Measurements from ENCODE around the gene FAM107B.
A peak's percentile ranks its signal among the peaks of the same experiment; 100 is the strongest.

Gene FAM107B

DNA sequence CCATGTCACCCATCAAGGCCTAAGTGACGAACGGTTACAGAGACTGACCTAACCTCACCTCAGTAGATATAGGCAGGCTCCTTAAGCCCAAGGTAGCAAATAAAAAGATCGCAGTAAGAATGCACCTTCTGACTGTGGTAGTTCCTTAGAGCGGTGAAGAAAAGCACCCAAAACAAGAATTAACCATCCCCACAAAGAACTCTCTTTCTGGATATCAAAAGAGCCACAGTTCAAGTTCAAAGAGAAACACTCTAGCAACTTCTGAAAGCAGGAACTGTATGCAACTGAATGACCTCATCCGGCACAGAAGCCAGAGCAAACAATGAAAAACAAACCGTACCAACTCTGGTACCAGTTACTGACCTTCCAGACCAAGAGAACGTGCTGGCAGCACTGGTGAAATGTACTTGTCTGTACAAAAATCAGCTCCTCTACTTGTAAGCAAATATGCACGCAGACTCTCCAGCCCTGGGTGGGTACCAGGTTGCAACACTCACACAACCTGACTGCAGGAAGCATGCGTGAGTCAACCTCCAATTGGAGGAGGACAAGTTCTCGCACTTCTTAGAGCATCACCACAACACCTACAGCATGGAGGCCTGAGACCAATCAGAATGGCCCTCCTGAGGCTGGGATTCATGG lies 202.7 kb downstream of the FAM107B start:
- DNase-seq, result peak; percentile 86

- peak; percentile 56 for DNase-seq
Measured at GRCh38 chr10:14570800-14571199, 203.9 kb downstream of the FAM107B start.

- DNase-seq, result peak; percentile 82
Measured at GRCh38 chr10:14569274-14570060, 205.2 kb downstream of the FAM107B start.

DNA sequence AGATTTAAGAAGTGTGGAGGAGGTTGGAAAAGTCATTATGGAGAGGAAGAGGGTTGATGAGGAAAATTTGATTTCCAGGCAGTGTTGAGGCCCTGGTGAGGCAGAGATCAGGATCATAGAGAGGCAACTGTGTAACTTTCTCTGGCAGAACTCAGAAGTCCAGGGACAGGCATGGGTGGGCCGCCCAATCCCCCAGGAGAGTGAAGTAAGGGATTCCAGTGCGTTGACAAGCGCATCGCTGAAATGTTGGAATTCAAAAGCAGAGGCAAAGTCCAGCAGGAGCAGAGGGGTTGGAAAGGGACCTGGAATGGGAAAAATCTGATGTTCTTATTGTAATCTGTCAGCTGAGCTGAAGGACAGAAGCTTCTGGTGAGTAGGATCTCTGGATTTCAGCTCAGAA lies 207.3 kb downstream of the FAM107B start:
- no peak for DNase-seq

GRCh38 chr10:14566498-14566897 lies 208.2 kb downstream of the FAM107B start:
- no peak for DNase-seq

DNA sequence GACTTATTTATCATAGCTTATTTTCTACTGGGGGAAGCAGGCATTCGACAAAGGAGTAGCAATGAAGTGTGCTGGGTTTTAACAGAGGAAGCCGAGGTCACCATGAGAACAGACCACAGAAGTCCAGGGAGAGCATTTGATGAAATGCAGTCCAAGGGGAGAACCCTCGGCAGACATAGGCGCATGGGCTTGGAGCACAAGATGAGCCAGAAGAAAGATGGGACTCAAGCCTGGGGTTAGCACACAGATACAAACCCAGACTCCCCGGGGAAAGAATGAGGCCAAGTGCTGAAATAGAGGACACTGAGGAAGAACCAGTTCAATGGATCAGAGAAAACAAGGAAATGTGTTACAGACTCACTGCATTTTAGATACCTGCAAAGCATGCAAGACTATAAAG lies 209.5 kb downstream of the FAM107B start:
- DNase-seq, result no peak

GRCh38 chr10:14564268-14564744 lies 210.4 kb downstream of the FAM107B start:
- DNase-seq, result peak; percentile 82

DNA sequence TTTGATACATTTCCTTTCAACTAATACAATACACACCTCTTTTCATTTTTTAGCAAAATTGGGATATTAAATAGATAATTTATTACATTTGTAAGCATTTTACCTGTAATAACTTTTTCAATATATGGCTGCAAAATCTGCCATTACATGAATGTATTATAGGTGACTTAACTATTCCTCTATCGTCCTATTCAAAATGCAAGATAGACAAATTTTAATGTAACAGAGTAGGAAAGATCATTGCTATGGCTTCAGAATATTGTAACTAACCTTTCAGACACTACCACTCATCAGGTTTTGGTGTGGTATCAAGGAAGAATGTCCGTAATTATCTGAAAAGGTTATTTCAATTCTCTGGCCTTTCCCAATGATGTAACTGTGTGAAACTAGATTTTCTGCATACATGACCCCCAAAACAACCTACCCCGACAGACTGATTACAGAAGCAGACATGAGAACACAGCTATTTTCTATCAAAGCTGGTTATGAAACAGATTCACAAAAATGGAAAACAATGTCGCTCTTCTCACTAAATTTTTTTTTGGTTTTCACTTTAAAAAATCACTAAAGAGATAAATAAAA lies 211.2 kb downstream of the FAM107B start:
- DNase-seq, result no peak

DNA sequence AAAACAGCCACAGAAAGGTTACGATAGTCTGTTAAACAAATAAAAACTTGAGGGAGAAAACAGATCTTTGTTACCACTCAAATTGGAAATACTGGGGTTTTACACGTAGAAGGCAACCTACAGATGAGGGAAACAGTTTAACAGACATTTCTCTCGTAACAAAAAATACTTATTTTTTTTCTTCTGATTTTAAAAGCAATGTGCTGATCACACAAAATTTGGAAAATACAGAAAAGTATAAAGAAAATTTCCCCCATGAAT lies 211.7 kb downstream of the FAM107B start:
- DNase-seq, result no peak

DNA sequence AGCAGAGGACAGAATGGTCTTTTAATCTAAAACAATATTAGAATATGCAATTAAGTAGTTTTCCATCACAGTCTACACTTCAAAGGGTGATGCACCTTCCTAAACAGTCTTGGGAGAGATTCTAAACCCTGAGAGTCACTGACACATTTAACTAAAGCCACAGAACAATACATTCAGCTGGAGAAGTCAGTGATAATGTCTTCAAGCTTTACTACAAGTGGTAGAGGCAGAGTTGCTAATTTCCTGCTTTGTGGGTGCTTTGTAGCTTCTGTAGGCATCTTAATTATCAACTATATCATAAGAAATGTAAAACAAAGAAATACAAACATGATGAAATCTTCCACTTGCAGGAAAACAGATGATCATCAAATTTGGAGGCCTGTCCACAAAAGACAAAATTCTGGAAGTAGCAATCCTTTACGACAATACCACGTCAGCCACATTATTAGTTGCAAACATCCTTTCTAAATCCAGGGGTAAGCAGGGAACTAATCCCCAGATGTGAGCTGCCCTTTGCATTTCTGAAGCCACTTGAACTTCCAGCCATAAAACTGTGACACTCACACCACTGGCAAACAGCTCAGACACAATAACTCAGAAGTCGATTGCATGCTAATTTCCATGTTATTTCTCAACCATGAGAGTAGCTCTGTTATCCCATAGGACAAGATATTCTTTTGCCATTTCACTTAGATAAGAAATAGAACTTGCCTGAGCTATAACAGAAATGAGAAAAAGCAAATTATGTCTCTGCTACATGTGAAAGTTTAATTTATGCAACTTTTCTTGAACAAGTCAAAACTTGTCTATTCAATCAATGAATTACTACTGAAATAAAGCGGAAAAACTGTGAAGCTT lies 212.2 kb downstream of the FAM107B start:
- DNase-seq, result no peak

DNA sequence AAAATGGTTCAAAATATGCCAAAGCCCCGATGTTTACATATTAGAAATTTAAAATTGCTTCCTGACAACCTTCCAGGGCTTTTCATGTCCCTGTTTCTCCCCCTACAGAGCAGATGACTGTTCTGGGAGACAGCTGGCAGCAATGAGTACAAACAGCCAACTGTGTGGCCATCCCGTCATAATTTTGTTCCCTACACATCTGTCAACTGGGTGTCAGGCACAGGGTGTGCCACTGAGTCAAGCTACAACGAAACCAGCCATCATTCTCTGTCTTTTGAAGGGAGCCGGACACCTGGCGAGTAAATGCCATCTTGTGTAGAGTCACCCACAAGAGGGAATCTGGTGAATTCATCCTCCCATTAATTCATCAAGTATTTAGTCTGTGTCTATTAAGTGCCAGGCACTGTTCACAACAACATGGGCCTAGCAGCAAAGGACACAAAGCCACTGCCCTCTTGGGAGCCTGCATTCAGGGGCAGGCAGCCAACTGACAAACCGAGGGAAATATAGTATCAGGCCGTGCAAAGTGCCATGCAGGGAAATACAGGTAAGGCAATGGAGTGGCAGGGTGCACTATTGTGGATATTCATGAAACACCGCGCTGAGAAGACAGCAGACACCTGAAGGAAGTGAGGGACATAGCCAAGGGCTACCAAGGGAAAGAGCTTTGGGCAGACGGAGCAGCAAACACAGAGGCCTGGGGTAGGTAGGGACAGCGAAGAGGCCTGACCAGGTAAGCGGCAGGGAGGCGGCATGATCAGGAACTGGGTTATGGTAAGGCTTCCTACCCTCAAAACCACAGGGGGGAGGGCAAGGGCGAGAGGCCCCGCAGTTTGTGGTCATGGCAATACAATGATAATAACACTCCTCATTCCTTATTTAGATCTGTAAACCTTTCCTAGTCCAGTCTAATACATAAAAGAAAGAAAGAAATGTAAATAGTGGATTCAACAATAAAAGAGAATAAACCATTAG lies 213.6 kb downstream of the FAM107B start:
- peak; percentile 76 for DNase-seq

DNA sequence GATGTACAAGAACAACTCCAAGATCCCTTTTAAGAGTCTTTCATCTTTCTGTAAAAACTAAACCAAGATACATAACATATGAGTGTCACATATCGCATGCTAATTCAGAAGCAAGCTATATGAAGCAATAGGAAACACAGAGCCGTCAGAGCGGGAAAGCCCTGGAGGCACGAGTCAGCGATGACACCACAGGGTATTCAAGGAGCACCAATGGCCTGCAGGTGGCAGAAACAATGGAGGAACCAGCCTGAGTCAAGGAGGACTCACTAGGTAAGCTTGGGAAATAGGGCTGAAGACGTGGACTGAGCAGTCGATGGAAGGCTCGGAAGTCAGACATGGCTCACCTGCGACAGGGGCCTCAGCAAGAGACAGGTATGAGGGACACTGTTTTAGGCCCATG lies 214.4 kb downstream of the FAM107B start:
- DNase-seq, result peak; percentile 78

DNA sequence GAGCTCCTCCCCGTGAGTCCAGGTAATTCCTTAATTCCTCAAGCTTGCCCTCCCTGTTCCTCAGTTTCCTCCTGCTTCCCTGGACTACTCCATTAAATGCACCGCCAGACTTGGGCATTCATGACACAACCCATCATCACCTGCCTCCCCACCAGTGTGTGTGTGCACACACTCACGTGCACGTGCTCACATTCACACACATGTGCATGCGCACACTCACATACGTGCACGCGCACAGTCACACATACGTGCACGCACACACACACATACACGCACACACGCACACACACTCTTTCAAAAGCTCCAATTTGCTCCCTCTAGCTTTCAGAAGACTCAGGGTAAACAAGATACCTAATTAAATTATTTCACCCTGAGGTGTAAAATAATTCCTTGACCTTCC lies 216.7 kb downstream of the FAM107B start:
- no peak for DNase-seq

DNA sequence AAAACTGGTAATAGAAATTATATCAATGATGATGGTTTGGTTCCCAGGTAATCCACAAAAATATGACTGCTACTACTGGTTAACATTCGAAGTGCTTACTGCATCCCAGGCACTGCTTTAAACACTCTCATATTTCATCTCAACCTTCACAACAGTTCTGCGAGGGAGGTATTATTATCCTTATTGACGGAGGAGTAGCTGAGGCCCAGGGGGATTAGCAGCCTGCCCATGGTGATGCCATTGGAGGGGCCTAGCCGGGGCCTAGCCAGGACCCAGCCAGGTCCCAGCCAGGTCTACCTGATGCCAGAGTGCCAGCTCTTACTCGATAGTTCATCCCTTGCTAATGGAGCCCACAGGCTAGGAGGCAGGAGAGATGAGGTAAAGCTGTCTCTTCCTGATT lies 217.1 kb downstream of the FAM107B start:
- DNase-seq, result no peak

GRCh38 chr10:14556285-14556956 lies 218.3 kb downstream of the FAM107B start:
- peak; percentile 74 for DNase-seq

DNA sequence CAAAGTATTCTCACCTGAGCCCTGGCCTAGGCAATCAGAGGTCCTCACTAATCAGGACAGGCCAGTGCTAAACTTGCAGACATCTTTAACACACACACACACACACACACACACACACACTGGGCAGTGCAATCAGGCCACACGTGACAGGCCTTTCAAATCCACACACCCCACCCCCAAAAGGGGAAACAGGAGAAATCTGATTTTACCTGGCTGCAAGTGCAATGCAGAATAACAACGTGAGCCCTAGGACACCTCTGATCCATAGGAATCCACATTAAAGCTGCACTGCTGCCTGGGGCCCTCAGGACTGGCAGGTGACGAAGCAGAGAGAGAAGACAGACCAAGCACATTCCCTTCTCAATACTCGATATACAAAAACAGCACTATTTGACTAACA lies 218.9 kb downstream of the FAM107B start:
- no peak for DNase-seq

DNA sequence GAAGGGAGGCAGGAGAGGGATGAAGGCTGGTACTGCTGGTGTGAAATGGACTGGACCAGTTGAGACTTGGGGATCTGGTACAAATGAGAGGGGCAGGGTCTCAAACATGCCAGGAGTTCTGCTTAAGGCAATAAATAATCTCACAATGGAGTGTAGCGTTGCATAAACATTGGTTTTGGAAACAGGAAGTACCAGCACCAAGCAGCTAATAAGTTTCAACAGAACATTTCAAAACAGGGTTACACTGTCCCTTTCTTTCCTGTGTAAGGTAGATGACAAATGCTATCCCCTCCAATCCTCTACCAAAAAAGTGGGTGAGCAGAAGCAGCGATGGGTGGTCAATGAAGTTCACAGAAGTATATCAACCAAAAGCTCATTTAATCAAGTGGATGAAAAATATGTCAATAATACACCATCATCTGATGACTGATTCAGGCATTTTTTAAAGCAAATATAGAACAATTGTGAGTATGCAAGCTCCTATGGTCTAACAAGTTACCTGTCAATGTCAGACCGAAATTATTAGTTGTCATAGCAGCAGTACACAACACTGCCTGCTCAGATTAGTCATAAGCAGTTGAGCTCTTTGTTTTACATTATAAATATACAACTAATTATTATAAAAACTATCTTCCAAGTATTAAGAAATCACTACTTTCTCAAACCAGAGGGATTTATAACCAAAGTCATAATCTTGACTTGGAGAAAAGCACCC lies 220.0 kb downstream of the FAM107B start:
- peak; percentile 54 for DNase-seq

- DNase-seq, result no peak
Measured at GRCh38 chr10:14554091-14554490, 220.6 kb downstream of the FAM107B start.

DNA sequence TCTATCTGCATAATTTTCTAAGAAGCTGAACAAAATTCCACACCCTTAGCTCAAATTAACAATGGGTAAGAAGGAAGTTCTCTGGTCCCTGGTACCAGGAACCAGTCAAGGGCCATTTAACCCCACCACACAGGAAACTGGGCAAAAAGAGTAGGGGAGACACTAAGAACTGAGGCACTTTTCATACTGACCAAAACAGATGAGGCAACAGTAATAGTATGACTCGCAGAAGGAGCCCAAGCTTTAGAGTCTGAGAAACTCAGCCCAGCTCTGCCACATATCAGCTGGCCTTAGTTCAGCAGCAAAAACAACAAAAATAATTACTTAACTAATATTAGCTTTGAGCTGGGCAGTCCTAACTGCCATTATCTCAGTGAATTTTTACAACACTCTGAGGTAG lies 221.2 kb downstream of the FAM107B start:
- DNase-seq, result no peak

DNA sequence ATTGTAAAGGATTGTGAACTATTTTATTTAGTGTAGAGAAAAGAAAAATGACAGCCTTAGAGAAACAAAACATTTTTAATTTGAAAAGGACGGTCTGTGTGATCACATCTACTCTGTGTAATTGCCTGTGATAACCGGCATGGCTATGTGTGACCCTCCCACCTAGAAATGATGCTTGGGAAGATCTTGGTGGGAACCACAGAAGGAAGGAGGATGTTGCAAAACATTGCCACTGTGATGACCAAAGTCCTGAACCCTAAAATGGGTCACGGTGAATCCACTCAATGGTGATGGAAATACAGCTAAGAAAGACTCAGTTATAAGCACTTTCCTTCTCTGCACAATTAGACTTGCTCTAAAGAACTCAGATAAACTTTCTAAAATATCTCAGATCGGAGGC lies 222.7 kb downstream of the FAM107B start:
- DNase-seq, result no peak

GRCh38 chr10:14550471-14550981 lies 224.2 kb downstream of the FAM107B start:
- DNase-seq, result no peak

All from CD4-positive, alpha-beta T cell treated with Interleukin-10 for 1 hour (primary cell).